Measurements from ENCODE around the gene CENATAC.
"Not testable (repeated sequence)": the region's sequence is repeated elsewhere in the genome, so short reads cannot be mapped to it uniquely, and the experiment has no call there.

CENATAC gene

DNA sequence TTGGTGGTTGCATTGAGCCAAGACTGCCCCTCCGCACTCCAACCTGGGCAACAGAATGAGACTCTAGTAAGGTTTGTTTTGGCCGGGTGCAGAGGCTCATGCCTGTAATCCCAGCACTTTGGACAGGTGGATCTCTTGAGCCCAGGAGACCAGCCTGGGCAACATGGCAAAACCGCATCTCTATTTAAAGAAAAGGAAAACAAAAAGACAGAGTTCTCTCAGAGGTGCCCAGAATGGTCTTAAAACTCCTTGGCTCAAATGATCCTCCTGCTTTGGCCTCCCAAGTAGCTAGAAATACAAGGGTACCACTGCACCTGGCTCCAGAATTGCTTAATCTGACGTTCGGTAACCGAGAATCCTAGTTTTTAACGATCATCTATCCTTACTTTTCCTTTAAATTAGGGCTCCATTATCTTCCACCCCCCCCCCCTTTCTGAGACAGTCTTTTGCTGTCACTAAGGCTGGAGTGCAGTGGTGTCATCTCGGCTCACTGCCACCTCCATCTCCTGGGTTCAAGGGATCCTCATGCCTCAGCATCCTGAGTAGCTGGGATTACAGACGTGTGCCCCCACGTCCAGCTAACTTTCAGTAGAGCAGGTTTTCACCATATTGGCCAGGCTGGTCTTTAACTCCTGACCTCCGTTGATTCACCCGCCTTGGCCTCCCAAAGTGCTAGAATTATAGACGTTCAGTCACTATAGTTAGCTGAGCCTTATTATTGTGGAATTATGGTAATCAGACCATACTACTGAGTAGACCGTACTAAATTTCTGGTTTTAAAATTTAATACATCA, 18.5 kb downstream of the CENATAC start:
- TF ChIP-seq, protein P1, sequence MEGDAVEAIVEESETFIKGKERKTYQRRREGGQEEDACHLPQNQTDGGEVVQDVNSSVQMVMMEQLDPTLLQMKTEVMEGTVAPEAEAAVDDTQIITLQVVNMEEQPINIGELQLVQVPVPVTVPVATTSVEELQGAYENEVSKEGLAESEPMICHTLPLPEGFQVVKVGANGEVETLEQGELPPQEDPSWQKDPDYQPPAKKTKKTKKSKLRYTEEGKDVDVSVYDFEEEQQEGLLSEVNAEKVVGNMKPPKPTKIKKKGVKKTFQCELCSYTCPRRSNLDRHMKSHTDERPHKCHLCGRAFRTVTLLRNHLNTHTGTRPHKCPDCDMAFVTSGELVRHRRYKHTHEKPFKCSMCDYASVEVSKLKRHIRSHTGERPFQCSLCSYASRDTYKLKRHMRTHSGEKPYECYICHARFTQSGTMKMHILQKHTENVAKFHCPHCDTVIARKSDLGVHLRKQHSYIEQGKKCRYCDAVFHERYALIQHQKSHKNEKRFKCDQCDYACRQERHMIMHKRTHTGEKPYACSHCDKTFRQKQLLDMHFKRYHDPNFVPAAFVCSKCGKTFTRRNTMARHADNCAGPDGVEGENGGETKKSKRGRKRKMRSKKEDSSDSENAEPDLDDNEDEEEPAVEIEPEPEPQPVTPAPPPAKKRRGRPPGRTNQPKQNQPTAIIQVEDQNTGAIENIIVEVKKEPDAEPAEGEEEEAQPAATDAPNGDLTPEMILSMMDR (IDR thresholded peaks at IDR 0.05; ENCODE audit: low read depth, low read length) = no peak
- no peak for DNase-seq (ENCODE audit: extremely low read depth, low read depth)

DNA sequence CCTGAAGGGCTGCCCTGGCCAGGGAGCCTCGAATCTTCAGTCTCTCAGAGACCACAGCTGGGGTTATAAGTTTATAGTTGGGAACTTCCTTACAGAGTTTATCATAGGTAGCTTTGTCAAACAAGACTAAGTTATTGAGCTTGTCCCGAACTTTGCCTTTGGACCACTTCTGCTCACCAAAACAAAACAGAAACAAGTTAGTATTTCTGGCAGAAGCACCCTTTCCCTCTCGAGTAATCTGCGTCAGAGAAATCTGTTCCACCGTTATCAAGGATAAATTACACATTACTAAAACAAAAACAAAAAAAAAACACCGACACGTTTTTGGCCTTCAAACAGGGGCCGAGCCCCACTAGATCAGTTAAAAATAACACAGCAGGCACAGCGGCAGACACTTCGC, 19.4 kb downstream of the CENATAC start:
- not testable (repeated sequence) for DNase-seq (ENCODE audit: extremely low read depth, low read depth)

DNA sequence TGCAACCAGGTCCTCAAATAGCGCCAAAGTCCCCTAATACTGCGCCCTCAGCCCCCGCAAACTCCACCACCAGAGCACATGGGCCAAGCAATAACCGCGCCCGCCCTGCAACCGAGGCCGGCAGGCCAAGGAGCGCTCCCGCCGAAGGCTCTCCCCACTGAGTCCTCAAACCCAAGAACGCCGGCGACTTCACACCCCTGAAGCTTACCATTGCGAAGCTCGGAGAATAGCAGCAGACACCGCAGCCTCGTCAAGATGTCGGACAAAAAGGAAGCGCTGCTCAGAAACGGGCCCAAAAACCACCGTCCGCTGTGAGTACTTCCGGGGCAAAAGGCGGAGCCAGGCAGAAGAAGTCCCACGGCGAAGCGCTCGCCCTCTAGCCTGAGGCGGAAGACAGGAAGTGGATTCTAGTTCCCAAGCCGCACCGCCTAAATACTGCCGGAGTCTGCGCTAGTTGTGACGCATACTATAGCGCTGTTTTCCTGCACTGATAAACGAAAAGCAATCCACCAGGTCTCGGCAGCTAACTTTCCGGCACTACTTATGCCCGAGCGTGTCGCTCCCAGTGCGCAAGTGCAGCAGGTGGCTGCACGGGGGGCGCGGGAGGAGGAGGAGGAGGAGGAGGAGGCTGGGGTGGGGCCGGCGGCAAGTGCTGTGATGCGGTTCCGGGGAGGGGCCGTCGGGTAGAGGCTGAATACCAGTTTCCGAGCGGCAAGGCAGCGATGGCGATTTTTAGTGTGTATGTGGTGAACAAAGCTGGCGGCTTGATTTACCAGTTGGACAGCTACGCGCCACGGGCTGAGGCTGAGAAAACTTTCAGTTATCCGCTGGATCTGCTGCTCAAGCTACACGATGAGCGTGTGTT, 20.4 kb downstream of the CENATAC start, which contains the start of the genes RPS25 and TRAPPC4:
RPS25 (minus strand) TSS at position 270 of the 865 bp plus-strand sequence; CDS start at position 211, 59 bp downstream.
TRAPPC4 (plus strand) TSS at position 693 of the 865 bp plus-strand sequence; CDS start at position 723, 30 bp downstream.
- DNase-seq (ENCODE audit: extremely low read depth, low read depth) = peak; percentile 79
- TF ChIP-seq, protein P1 (IDR thresholded peaks at IDR 0.05; ENCODE audit: low read depth, low read length) = no peak

DNA sequence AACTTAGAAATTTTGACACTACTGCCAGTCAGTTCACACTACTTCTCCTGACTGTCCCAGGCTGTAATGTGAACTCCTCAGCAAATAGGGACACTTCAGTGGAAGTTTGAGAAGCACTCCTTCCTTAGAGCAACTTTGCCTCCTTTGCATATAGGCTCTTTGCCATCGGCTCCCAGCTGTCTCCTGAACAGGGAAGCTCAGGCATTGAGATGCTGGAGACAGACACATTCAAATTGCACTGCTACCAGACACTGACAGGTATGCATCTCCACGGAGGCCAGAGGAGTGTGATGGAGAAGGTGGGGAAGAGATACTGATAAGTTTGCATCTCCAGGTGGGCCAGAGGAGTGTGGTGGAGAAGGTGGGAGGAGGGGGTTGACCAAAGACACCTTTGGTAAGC, 22.1 kb downstream of the CENATAC start:
- TF ChIP-seq, protein P1 (IDR thresholded peaks at IDR 0.05; ENCODE audit: low read depth, low read length) = no peak

DNA sequence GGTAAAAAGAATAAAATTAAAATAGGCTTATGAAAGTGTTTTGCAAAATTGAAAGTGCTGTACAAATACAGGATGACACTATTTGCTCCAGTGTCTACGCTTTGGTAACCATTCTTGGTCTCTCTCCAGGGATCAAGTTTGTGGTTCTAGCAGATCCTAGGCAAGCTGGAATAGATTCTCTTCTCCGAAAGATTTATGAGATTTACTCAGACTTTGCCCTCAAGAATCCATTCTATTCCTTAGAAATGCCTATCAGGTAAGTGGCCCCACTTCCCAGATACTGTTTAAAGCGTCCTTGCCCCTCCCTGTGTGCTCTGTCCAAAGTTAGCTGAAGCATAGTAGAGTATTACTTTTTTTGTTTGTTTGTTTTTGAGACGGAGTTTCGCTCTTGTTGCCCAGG, 23.7 kb downstream of the CENATAC start:
- DNase-seq (ENCODE audit: extremely low read depth, low read depth) = no peak
- TF ChIP-seq, protein P1 (IDR thresholded peaks at IDR 0.05; ENCODE audit: low read depth, low read length) = no peak

More for the DNA sequence above, 22.1 kb downstream of the CENATAC start:
- DNase-seq (ENCODE audit: extremely low read depth, low read depth) = no peak

DNA sequence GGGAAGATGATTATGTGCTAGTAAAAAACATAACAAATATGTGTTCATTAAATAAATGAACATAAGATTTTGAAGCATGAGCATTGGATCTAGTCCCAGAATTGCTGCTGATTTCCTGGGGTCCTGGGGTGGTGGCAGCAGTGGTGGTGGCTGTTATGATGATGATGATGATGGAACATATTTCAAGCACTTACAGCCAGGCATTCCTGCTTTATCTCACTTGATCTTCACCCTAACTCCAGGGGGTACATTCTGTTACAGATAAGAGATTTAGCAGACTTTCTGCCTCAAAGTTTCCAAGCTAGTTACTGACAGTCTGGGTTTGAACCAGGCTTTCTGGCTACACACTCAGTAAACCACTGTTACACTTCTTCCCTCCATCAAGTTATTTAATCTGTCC, 25.8 kb downstream of the CENATAC start:
- TF ChIP-seq, protein P1 (IDR thresholded peaks at IDR 0.05; ENCODE audit: low read depth, low read length) = no peak

DNA sequence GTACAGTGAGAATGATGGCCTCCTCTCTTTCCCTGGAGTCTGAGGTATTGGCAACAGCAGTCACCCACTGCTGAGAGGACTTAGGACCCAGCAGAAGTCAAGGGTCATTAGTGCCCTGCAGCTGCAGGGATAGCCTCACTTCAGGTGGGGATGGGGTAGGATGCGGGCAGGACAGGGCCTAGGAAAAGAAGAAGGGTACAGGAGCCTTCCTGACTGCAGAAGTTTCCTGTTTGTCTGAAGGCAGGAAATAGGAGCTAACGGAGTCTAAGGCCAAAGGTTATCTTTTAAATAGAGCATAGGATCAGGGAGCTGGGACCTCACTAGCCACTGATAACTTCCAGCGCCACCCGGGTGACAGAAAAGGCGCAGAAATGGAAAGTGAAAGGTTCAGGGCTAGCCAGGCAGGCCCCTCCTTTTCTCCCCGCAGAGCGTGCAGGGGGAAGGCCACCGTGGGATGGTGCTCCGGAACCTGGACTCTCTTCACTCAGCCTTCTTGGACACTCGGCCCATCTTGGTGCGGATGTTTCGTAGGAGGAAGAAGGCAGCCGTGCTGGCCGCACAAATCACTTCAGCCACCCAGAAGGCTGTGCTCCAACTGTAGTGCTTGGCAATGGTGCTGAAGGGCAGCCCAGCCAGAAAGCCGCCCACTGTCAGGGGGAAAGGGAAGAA, 26.6 kb downstream of the CENATAC start:
- DNase-seq (ENCODE audit: extremely low read depth, low read depth) = no peak
- TF ChIP-seq, protein P1 (IDR thresholded peaks at IDR 0.05; ENCODE audit: low read depth, low read length) = no peak

More for the DNA sequence above, 25.8 kb downstream of the CENATAC start:
- DNase-seq (ENCODE audit: extremely low read depth, low read depth) = no peak

All from AG09319 (cell line).